GM23338 (cell line): Measurements from ENCODE around the gene DENND1B.

Source experiments
- CREB1 ChIP-seq: fragments of 250-450 bp; sonication (Bioruptor Pico); IDR thresholded peaks from 2 replicates; pipeline ENCODE4 v1.5.0; 2020; ENCODE audit warnings: low read depth, mild to moderate bottlenecking, moderate library complexity
- EZH2 ChIP-seq: fragments of 200-600 bp; sonication (generic); IDR thresholded peaks from one replicate; pipeline ENCODE4 v1.8.0; 2017; ENCODE audit warnings: antibody characterized with exemption, mild to moderate bottlenecking, low read depth; ENCODE audit not compliant: unreplicated experiment
- EZH2phosphoT487 ChIP-seq: fragments of 200-600 bp; sonication (generic); IDR thresholded peaks from one replicate; pipeline ENCODE4 v1.8.1; 2018; ENCODE audit warnings: antibody characterized with exemption; ENCODE audit not compliant: unreplicated experiment
- JUNB ChIP-seq: IDR thresholded peaks from one replicate; pipeline ENCODE4 v1.6.1; 2016; ENCODE audit warnings: antibody characterized with exemption; ENCODE audit not compliant: unreplicated experiment
- NANOG ChIP-seq: IDR thresholded peaks from 2 replicates; pipeline ENCODE4 v1.6.1; 2016; ENCODE audit warnings: antibody characterized with exemption, borderline replicate concordance
- POLR2AphosphoS5 ChIP-seq: IDR thresholded peaks from 2 replicates; pipeline ENCODE4 v1.6.1; 2016; ENCODE audit warnings: antibody characterized with exemption, low read depth
- STAT1 ChIP-seq: IDR thresholded peaks from one replicate; pipeline ENCODE4 v1.6.1; 2016; ENCODE audit warnings: antibody characterized with exemption; ENCODE audit not compliant: unreplicated experiment
- ZNF114 ChIP-seq: fragments of 250-450 bp; sonication (Bioruptor Pico); IDR thresholded peaks from 2 replicates; pipeline ENCODE4 v1.5.0; 2020; ENCODE audit warnings: mild to moderate bottlenecking, moderate library complexity
- ZNF331 ChIP-seq: fragments of 250-450 bp; sonication (Bioruptor Pico); IDR thresholded peaks from 2 replicates; pipeline ENCODE4 v1.5.0; 2020; ENCODE audit warnings: low read depth, mild to moderate bottlenecking, moderate library complexity
- TF ChIP-seq, protein P1 (sequence below): IDR thresholded peaks from one replicate; pipeline ENCODE4 v1.6.1; 2018; ENCODE audit warnings: antibody characterized with exemption; ENCODE audit not compliant: unreplicated experiment
- TF ChIP-seq, protein P2 (sequence below), 2 experiments: fragments of 200-600 bp in 1 of 2; sonication (generic) in 1 of 2; conservative IDR thresholded peaks; 2 replicates each; pipeline versions ENCODE4 v1.5.1 to v1.6.1; 2016 to 2017; ENCODE audit warnings: antibody characterized with exemption in 2 of 2, low read depth in 2 of 2, mild to moderate bottlenecking in 2 of 2, moderate library complexity in 1 of 2
- TF ChIP-seq, protein P3 (sequence below): fragments of 250-450 bp; sonication (Bioruptor Pico); IDR thresholded peaks from 2 replicates; pipeline ENCODE4 v1.5.0; 2020; ENCODE audit warnings: mild to moderate bottlenecking, moderate library complexity

DNA sequence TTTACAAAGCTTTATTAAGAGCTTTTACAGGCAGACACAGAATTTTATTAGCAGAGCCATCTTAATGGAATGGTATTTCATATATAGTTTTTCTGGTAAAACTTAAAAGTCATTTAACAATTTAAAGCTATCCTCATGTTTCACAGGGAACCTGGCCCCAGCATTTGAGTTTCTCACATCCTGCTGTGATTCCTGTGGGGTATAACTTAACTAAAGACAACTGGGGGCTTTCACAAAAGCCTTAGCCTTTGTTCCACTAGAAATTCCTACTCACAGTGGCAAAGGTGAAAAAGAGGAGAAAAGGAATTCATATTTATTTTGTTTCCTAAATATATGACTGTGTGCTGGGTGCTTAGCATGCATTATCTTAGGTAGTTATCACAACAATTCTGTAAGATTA, 233.9 kb downstream of the DENND1B start:
- TF ChIP-seq, protein P1, sequence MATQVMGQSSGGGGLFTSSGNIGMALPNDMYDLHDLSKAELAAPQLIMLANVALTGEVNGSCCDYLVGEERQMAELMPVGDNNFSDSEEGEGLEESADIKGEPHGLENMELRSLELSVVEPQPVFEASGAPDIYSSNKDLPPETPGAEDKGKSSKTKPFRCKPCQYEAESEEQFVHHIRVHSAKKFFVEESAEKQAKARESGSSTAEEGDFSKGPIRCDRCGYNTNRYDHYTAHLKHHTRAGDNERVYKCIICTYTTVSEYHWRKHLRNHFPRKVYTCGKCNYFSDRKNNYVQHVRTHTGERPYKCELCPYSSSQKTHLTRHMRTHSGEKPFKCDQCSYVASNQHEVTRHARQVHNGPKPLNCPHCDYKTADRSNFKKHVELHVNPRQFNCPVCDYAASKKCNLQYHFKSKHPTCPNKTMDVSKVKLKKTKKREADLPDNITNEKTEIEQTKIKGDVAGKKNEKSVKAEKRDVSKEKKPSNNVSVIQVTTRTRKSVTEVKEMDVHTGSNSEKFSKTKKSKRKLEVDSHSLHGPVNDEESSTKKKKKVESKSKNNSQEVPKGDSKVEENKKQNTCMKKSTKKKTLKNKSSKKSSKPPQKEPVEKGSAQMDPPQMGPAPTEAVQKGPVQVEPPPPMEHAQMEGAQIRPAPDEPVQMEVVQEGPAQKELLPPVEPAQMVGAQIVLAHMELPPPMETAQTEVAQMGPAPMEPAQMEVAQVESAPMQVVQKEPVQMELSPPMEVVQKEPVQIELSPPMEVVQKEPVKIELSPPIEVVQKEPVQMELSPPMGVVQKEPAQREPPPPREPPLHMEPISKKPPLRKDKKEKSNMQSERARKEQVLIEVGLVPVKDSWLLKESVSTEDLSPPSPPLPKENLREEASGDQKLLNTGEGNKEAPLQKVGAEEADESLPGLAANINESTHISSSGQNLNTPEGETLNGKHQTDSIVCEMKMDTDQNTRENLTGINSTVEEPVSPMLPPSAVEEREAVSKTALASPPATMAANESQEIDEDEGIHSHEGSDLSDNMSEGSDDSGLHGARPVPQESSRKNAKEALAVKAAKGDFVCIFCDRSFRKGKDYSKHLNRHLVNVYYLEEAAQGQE: no peak
- TF ChIP-seq, protein P2, sequence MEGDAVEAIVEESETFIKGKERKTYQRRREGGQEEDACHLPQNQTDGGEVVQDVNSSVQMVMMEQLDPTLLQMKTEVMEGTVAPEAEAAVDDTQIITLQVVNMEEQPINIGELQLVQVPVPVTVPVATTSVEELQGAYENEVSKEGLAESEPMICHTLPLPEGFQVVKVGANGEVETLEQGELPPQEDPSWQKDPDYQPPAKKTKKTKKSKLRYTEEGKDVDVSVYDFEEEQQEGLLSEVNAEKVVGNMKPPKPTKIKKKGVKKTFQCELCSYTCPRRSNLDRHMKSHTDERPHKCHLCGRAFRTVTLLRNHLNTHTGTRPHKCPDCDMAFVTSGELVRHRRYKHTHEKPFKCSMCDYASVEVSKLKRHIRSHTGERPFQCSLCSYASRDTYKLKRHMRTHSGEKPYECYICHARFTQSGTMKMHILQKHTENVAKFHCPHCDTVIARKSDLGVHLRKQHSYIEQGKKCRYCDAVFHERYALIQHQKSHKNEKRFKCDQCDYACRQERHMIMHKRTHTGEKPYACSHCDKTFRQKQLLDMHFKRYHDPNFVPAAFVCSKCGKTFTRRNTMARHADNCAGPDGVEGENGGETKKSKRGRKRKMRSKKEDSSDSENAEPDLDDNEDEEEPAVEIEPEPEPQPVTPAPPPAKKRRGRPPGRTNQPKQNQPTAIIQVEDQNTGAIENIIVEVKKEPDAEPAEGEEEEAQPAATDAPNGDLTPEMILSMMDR (conservative IDR thresholded peaks at IDR 0.05; ENCODE audit: low read depth in 2 of 2): no peak
- TF ChIP-seq EZH2phosphoT487: no peak
- no peak for TF ChIP-seq POLR2AphosphoS5
- TF ChIP-seq EZH2: no peak
- no peak for TF ChIP-seq JUNB
- no peak for TF ChIP-seq CREB1 (CRISPR knock-in tag)
- TF ChIP-seq STAT1: no peak
- TF ChIP-seq NANOG: no peak
- TF ChIP-seq, protein P3, sequence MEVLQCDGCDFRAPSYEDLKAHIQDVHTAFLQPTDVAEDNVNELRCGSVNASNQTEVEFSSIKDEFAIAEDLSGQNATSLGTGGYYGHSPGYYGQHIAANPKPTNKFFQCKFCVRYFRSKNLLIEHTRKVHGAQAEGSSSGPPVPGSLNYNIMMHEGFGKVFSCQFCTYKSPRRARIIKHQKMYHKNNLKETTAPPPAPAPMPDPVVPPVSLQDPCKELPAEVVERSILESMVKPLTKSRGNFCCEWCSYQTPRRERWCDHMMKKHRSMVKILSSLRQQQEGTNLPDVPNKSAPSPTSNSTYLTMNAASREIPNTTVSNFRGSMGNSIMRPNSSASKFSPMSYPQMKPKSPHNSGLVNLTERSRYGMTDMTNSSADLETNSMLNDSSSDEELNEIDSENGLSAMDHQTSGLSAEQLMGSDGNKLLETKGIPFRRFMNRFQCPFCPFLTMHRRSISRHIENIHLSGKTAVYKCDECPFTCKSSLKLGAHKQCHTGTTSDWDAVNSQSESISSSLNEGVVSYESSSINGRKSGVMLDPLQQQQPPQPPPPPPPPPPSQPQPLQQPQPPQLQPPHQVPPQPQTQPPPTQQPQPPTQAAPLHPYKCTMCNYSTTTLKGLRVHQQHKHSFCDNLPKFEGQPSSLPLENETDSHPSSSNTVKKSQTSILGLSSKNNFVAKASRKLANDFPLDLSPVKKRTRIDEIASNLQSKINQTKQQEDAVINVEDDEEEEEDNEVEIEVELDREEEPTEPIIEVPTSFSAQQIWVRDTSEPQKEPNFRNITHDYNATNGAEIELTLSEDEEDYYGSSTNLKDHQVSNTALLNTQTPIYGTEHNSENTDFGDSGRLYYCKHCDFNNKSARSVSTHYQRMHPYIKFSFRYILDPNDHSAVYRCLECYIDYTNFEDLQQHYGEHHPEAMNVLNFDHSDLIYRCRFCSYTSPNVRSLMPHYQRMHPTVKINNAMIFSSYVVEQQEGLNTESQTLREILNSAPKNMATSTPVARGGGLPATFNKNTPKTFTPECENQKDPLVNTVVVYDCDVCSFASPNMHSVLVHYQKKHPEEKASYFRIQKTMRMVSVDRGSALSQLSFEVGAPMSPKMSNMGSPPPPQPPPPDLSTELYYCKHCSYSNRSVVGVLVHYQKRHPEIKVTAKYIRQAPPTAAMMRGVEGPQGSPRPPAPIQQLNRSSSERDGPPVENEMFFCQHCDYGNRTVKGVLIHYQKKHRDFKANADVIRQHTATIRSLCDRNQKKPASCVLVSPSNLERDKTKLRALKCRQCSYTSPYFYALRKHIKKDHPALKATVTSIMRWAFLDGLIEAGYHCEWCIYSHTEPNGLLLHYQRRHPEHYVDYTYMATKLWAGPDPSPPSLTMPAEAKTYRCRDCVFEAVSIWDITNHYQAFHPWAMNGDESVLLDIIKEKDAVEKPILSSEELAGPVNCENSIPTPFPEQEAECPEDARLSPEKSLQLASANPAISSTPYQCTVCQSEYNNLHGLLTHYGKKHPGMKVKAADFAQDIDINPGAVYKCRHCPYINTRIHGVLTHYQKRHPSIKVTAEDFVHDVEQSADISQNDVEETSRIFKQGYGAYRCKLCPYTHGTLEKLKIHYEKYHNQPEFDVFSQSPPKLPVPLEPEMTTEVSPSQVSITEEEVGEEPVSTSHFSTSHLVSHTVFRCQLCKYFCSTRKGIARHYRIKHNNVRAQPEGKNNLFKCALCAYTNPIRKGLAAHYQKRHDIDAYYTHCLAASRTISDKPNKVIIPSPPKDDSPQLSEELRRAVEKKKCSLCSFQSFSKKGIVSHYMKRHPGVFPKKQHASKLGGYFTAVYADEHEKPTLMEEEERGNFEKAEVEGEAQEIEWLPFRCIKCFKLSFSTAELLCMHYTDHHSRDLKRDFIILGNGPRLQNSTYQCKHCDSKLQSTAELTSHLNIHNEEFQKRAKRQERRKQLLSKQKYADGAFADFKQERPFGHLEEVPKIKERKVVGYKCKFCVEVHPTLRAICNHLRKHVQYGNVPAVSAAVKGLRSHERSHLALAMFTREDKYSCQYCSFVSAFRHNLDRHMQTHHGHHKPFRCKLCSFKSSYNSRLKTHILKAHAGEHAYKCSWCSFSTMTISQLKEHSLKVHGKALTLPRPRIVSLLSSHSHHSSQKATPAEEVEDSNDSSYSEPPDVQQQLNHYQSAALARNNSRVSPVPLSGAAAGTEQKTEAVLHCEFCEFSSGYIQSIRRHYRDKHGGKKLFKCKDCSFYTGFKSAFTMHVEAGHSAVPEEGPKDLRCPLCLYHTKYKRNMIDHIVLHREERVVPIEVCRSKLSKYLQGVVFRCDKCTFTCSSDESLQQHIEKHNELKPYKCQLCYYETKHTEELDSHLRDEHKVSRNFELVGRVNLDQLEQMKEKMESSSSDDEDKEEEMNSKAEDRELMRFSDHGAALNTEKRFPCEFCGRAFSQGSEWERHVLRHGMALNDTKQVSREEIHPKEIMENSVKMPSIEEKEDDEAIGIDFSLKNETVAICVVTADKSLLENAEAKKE (CRISPR knock-in tag): no peak
- no peak for TF ChIP-seq ZNF331 (CRISPR knock-in tag)
- TF ChIP-seq ZNF114 (CRISPR knock-in tag): no peak
